A549 (cell line): ENCODE data around the gene IFT27. TPM values are rescaled to one million over a fixed set of nuclear protein-coding genes. Genes with fewer than 3 reads are reported as not detected.

Experiments
- ATAC-seq, 2 experiments: fragments of 200-7000 bp in 1 of 2; fragments of >200 bp in 1 of 2; cut with Nextera tagmentation in 1 of 2; cut with Tn5 transposase in 1 of 2; 3 replicates each; pipeline versions ENCODE4 v1.8.0 to v1.9.1; 2018 to 2020; ENCODE audit warnings: mild to moderate bottlenecking in 1 of 2, moderate library complexity in 1 of 2
- CTCF ChIA-PET: fragments of 300-600 bp; sonication (Branson Sonifier 250); formaldehyde crosslinking; extraction: SDS; loops from one replicate; lab custom pipeline; 2021; ENCODE audit warnings: antibody characterized with exemption, inconsistent platforms; lab: Yijun Ruan, JAX
- POLR2A ChIA-PET: fragments of 350-600 bp; formaldehyde crosslinking; extraction: SDS; loops from one replicate; lab custom pipeline; 2021; ENCODE audit warnings: antibody characterized with exemption, inconsistent platforms; lab: Yijun Ruan, JAX
- DNase-seq, 2 experiments: peaks; one replicate each; pipeline versions ENCODE4 v3.0.0 to v3.0.0-alpha.2; 2011 to 2016; ENCODE audit warnings: low read depth in 1 of 2, low spot score in 1 of 2
- FAIRE-seq: peaks from 2 replicates; lab custom pipeline; 2011; peaks lifted over from hg19 to GRCh38; lab: Jason Lieb, UNC
- H3K27ac ChIP-seq, 2 experiments: fragments of >200 bp; sonication (Bioruptor Twin); formaldehyde crosslinking; 3 replicates each; pipeline ENCODE4 v1.5.1; 2016 to 2017
- H3K4me1 ChIP-seq: fragments of >200 bp; sonication (Bioruptor Twin); formaldehyde crosslinking; 3 replicates; pipeline ENCODE4 v1.6.1; 2016
- H3K4me2 ChIP-seq: fragments of >200 bp; sonication (Bioruptor Twin); formaldehyde crosslinking; 3 replicates; pipeline ENCODE4 v1.6.1; 2016
- H3K4me3 ChIP-seq: fragments of >200 bp; sonication (Bioruptor Twin); formaldehyde crosslinking; 3 replicates; pipeline ENCODE4 v1.5.1; 2016
- H3K9me3 ChIP-seq: fragments of >200 bp; sonication (Bioruptor Twin); formaldehyde crosslinking; 3 replicates; pipeline ENCODE4 v1.6.1; 2016
- BCL3 ChIP-seq: fragments of >200 bp; sonication (Bioruptor Twin); formaldehyde crosslinking; IDR thresholded peaks from 3 replicates; pipeline ENCODE4 v1.6.1; 2016
- CBX2 ChIP-seq: fragments of 200-600 bp; sonication (generic); IDR thresholded peaks from 2 replicates; pipeline ENCODE4 v1.6.1; 2016; ENCODE audit warnings: low read depth, mild to moderate bottlenecking, borderline replicate concordance
- CHD2 ChIP-seq: fragments of 150-350 bp; IDR thresholded peaks from 2 replicates; pipeline ENCODE4 v1.6.1; 2014; ENCODE audit warnings: low read length; ENCODE audit not compliant: partially characterized antibody
- CHD4 ChIP-seq: fragments of 200-600 bp; sonication (generic); IDR thresholded peaks from 2 replicates; pipeline ENCODE4 v1.6.1; 2016; ENCODE audit warnings: antibody characterized with exemption, mild to moderate bottlenecking, borderline replicate concordance
- EHMT2 ChIP-seq: fragments of 200-600 bp; sonication (generic); IDR thresholded peaks from 2 replicates; pipeline ENCODE4 v1.6.1; 2016; ENCODE audit warnings: antibody characterized with exemption, low read depth, mild to moderate bottlenecking, moderate library complexity
- ELK1 ChIP-seq: fragments of 150-350 bp; IDR thresholded peaks from 2 replicates; pipeline ENCODE4 v1.6.1; 2014; ENCODE audit warnings: low read depth, mild to moderate bottlenecking, low read length
- EP300 ChIP-seq, 2 experiments: fragments of >200 bp; sonication (Bioruptor Twin); formaldehyde crosslinking; IDR thresholded peaks; 2 replicates in 1 of 2; 3 replicates in 1 of 2; pipeline ENCODE4 v1.6.1; 2016 to 2017
- FOSB ChIP-seq: fragments of 250-450 bp; sonication (Bioruptor Pico); IDR thresholded peaks from 2 replicates; pipeline ENCODE4 v1.5.0; 2020; ENCODE audit warnings: mild to moderate bottlenecking, moderate library complexity
- FOXS1 ChIP-seq: fragments of 250-450 bp; sonication (Bioruptor Pico); IDR thresholded peaks from 2 replicates; pipeline ENCODE4 v1.5.0; 2020; ENCODE audit warnings: mild to moderate bottlenecking, moderate library complexity
- HES2 ChIP-seq: fragments of >200 bp; sonication (Bioruptor Twin); formaldehyde crosslinking; IDR thresholded peaks from 2 replicates; pipeline ENCODE4 v1.6.1; 2016
- HEYL ChIP-seq: fragments of 250-450 bp; sonication (Bioruptor Pico); IDR thresholded peaks from 2 replicates; pipeline ENCODE4 v1.8.0; 2021; ENCODE audit warnings: mild to moderate bottlenecking, moderate library complexity
- KDM5A ChIP-seq: fragments of 200-600 bp; sonication (generic); IDR thresholded peaks from 2 replicates; pipeline ENCODE4 v1.6.1; 2016; ENCODE audit warnings: antibody characterized with exemption, mild to moderate bottlenecking
- NR3C1 ChIP-seq: fragments of >200 bp; sonication (Bioruptor Twin); formaldehyde crosslinking; IDR thresholded peaks from 3 replicates; pipeline ENCODE4 v1.6.1; 2017
- RCOR1 ChIP-seq: fragments of 150-350 bp; IDR thresholded peaks from 2 replicates; pipeline ENCODE4 v1.6.1; 2014; ENCODE audit warnings: antibody characterized with exemption, low read length, low read depth
- RNF2 ChIP-seq: fragments of 200-600 bp; sonication (generic); IDR thresholded peaks from 2 replicates; pipeline ENCODE4 v1.6.1; 2016; ENCODE audit warnings: low read depth, mild to moderate bottlenecking, antibody characterized with exemption, moderate library complexity, borderline replicate concordance
- SMC3 ChIP-seq: fragments of >200 bp; sonication (Bioruptor Twin); formaldehyde crosslinking; IDR thresholded peaks from 3 replicates; pipeline ENCODE4 v1.6.1; 2018; ENCODE audit warnings: inconsistent platforms
- ZC3H11A ChIP-seq: fragments of 450-650 bp; IDR thresholded peaks from 2 replicates; pipeline ENCODE4 v1.6.1; 2014; ENCODE audit warnings: antibody characterized with exemption, mild to moderate bottlenecking
- WGBS: methylation state at CpG from one replicate; pipeline ENCODE4 v1.1.6; 2017; ENCODE audit errors: missing lambda C conversion rate; 5-methylcytosine and 5-hydroxymethylcytosine counted together
- polyA plus RNA-seq, 4 experiments: library from polyadenylated mRNA; depleted of rRNA in 3 of 4; stranded (reverse); fragments of >200 nt; fragmentation: RNase III in 1 of 4; extraction: RNeasy Plus Mini Kit Qiagen cat#74134 plus additional on column Dnase treatment in 1 of 4; gene quantifications; 2 replicates in 3 of 4; 3 replicates in 1 of 4; pipeline ENCODE4 v1.2.3, GENCODE V29; 2011 to 2017

Gene IFT27
- polyA plus RNA-seq, 2 of the 4 experiments (the other 2 are of a cell fraction), result 17.5 to 24.6 TPM

GRCh38 chr22:36726007-36726380, 49.9 kb downstream of the IFT27 start:
- no peak for FAIRE-seq
- Histone ChIP-seq H3K27ac (no peak overlapping the region), H3K4me1 (no peaks in the 10 kb centered on the region), H3K4me3 (no peak overlapping the region), H3K4me2 (no peak overlapping the region), H3K9me3 (no peaks in the 10 kb centered on the region)
- WGBS, result 72% methylated on average over 9 of the region's 9 CpGs
- no peak for DNase-seq
- ChIA-PET CTCF (interaction anchor here (0.8 to 4.7 kb wide), 2 partner anchors 10 to 31 kb away, joined by 3 to 18 read pairs; no protein-coding TSS in a partner anchor), POLR2A (no interaction called here)
- TF ChIP-seq HES2 (no peak), CHD4 (no peak), CHD2 (no peak), BCL3 (no peak), ELK1 (no peak), ZC3H11A (no peak)
- no peak for ATAC-seq

- no peak for ATAC-seq
- no peak for FAIRE-seq
- H3K27ac ChIP-seq, result no peak overlapping the region
- H3K9me3 ChIP-seq, result no peaks in the 10 kb centered on the region
- H3K4me3 ChIP-seq, result no peak overlapping the region
- H3K4me1 ChIP-seq, result no peaks in the 10 kb centered on the region
- H3K4me2 ChIP-seq, result no peak overlapping the region
- CTCF ChIA-PET, result interaction anchor here (0.8 to 4.7 kb wide), 2 partner anchors 10 to 32 kb away, joined by 3 to 18 read pairs; no protein-coding TSS in a partner anchor
- no peak for TF ChIP-seq EP300 (IDR thresholded peaks at IDR 0.05)
- TF ChIP-seq SMC3, result no peak
- no peak for TF ChIP-seq FOSB (CRISPR knock-in tag)
- no peak for TF ChIP-seq NR3C1
- TF ChIP-seq RCOR1, result no peak
- DNase-seq, result no peak
- 60% methylated on average over 12 of the region's 24 CpGs for WGBS
- POLR2A ChIA-PET, result no interaction called here
Measured at GRCh38 chr22:36725366-36726006, 50.4 kb downstream of the IFT27 start.

- no peak overlapping the region for H3K27ac ChIP-seq
- no peak for FAIRE-seq
- no peak for TF ChIP-seq EHMT2
- no peak for TF ChIP-seq SMC3
- TF ChIP-seq CBX2, result no peak
- TF ChIP-seq HEYL (CRISPR knock-in tag), result no peak
- TF ChIP-seq RCOR1, result no peak
- no peak for TF ChIP-seq FOXS1 (CRISPR knock-in tag)
- no peak for TF ChIP-seq ELK1
- TF ChIP-seq CHD4, result no peak
- TF ChIP-seq KDM5A, result no peak
- no peak for TF ChIP-seq RNF2
- no peak for TF ChIP-seq EP300 (IDR thresholded peaks at IDR 0.05)
- TF ChIP-seq, all 56 proteins: peak for 0
- ChIA-PET POLR2A (no interaction called here), CTCF (interaction anchor here (4.7 kb wide), 1 partner anchor 32 kb away, joined by 18 read pairs; no protein-coding TSS in a partner anchor)
- 7% methylated on average over 4 of the region's 4 CpGs for WGBS
- Histone ChIP-seq H3K9me3 (no peaks in the 10 kb centered on the region), H3K4me1 (no peaks in the 10 kb centered on the region), H3K4me2 (no peak overlapping the region), H3K4me3 (no peak overlapping the region)
- ATAC-seq (no peak), DNase-seq (no peak)
Measured at GRCh38 chr22:36724836-36725235, 51.1 kb downstream of the IFT27 start.
